Mammary epithelial cell (primary cell): ENCODE measurements around the gene TREH.

ENCODE experiments used
- EZH2 ChIP-seq: IDR thresholded peaks from 2 replicates; pipeline ENCODE4 v1.6.1; 2012; ENCODE audit warnings: low read length, inconsistent platforms, borderline replicate concordance
- TF ChIP-seq, protein P1 (sequence below), 2 donors: IDR thresholded peaks in 1 of 2; conservative IDR thresholded peaks in 1 of 2; 2 replicates each; pipeline ENCODE4 v1.5.1; 2011 to 2012; ENCODE audit warnings: inconsistent platforms in 2 of 2, low read length in 2 of 2, mild to moderate bottlenecking in 2 of 2, control low read depth in 1 of 2, low read depth in 1 of 2; ENCODE audit not compliant: insufficient read depth in 1 of 2; ENCODE audit errors: extremely low read depth in 1 of 2

DNA sequence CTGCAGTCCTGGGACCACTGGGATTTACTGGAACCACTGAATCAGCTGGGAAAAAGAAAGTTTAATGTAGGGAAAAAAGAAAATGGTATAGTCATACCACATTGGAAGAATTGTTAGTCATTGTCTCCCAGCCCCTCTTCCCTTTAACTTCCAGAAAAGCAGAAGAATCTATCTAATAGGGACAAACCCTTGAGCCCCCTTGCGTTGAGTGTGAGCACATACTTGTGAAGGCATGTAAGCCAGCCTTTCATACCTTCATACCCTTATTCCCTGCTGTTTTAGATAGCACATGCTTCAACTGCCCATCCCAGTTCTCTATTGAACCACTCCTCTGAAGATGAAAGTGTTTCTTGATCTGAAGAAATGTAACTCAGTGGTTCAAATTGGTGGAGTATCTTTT lies 6.6 kb downstream of the TREH start:
- TF ChIP-seq, protein P1, sequence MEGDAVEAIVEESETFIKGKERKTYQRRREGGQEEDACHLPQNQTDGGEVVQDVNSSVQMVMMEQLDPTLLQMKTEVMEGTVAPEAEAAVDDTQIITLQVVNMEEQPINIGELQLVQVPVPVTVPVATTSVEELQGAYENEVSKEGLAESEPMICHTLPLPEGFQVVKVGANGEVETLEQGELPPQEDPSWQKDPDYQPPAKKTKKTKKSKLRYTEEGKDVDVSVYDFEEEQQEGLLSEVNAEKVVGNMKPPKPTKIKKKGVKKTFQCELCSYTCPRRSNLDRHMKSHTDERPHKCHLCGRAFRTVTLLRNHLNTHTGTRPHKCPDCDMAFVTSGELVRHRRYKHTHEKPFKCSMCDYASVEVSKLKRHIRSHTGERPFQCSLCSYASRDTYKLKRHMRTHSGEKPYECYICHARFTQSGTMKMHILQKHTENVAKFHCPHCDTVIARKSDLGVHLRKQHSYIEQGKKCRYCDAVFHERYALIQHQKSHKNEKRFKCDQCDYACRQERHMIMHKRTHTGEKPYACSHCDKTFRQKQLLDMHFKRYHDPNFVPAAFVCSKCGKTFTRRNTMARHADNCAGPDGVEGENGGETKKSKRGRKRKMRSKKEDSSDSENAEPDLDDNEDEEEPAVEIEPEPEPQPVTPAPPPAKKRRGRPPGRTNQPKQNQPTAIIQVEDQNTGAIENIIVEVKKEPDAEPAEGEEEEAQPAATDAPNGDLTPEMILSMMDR (conservative IDR thresholded peaks at IDR 0.05 in 1 of 2, IDR thresholded peaks at IDR 0.05 in 1 of 2; ENCODE audit: extremely low read depth in 1 of 2, insufficient read depth in 1 of 2, low read depth in 1 of 2, low read length in 2 of 2): no peak
- no peak for TF ChIP-seq EZH2
